ENCODE measurements around the gene GYS2.
"Not testable (repeated sequence)": the region's sequence is repeated elsewhere in the genome, so short reads cannot be mapped to it uniquely, and the experiment has no call there.

Gene GYS2

GRCh38 chr12:21600196-21600595 lies 4.5 kb downstream of the GYS2 start:
- no peak for DNase-seq

- no peak for DNase-seq
These were observed 5.3 kb downstream of the GYS2 start for GRCh38 chr12:21599143-21599999.

DNA sequence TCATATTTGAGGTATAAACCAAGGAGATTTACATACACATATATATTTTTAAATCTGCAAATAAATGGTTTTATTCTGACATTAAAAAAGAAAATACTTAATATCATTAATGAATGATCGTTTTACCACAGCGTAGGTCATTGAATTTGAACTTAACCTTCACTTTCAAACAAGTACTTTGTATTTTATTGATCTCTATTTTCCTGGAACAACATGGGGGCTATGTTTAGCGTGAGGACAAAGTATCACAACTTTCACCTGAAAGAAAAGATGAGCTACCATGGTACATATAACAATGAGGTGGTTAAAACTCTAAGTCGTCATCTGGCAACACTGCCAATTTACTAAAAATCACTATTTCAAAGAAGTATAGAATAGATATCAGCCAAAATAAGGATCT lies 6.0 kb downstream of the GYS2 start:
- DNase-seq = no peak

DNA sequence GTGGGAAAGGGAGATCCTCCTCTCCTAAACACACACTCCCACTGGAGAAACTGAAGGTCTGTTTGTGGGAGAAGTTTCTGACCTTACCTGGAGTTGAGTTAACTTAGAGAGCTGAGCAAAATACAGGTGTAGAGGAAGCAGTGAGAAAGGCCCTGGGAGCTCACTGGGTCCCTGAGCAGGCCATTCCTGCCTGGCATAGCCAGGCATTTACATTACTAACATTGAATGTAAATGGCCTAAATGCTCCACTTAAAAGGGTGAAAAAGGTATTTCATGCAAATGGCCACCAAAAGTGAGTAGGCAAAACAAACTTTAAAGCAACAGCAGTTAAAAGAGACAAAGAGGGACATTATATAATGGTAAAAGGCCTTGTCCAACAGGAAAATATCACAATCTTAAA lies 9.3 kb downstream of the GYS2 start:
- not testable (repeated sequence) for DNase-seq

DNA sequence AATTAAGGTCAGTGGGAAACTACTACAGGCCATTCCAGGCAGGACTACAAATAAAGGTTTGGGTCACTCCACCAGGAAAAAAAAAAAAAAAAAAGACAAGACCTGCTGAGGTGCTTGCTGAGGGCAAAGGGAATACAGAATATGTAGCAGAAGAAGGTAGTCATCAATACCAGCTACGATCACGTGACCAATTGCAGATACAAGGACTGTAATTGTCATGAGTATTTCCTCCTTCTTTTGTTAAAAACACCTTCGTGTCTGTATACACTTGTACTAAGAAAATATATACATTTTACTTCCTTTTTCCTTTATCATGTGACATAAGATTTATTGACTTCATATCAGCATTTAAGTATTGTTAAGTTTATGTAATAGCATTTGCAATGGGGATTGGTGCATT lies 19.2 kb downstream of the GYS2 start:
- no peak for DNase-seq

DNA sequence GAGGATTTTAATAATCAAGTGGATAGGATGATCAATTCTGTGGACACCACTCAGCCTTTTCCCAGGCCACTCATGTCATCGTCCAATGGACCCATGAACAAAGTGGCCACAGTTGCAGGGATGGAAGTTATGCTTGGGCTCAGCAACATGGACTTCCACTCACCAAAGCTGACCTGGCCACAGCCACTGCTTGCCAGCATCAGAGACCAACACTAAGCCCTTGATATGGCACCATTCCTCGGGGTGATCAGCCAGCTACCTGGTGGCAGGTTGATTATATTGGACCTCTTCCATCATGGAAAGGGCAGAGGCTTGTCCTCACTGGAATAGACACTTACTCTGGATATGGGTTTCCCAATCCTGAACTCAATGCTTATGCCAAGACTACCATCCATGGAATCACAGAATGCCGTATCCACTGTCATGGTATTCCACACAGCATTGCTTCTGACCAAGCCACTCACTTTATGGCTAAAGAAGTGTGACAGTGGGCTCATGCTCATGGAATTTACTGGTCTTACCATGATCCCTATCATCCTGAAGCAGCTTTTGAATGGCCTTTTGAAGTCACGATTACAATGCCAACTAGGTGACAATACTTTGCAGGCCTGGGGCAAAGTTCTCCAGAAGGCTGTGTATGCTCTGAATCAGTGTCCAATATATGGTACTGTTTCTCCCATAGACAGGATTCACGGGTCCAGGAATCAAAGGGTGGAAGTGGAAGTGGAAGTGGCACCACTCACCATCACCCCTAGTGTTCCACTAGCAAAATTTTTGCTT lies 20.1 kb downstream of the GYS2 start:
- DNase-seq = not testable (repeated sequence)

DNA sequence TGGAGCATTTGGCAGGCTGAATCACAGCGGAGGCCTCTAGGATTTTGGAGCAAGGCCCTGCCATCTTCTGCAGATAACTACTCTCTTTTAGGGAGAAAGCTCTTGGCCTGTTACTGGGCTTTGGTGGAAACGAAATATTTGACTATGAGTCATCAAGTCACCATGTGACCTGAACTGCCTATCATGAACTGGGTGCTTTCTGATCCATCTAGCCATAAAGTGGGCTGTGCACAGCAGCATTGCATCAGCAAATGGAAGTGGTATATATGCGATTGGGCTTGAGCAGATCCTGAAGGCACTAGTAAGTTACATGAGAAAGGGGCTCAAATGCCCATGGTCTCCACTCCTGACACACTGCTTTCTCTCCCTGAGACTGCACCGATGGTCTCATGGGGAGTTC lies 21.1 kb downstream of the GYS2 start:
- no peak for DNase-seq

DNA sequence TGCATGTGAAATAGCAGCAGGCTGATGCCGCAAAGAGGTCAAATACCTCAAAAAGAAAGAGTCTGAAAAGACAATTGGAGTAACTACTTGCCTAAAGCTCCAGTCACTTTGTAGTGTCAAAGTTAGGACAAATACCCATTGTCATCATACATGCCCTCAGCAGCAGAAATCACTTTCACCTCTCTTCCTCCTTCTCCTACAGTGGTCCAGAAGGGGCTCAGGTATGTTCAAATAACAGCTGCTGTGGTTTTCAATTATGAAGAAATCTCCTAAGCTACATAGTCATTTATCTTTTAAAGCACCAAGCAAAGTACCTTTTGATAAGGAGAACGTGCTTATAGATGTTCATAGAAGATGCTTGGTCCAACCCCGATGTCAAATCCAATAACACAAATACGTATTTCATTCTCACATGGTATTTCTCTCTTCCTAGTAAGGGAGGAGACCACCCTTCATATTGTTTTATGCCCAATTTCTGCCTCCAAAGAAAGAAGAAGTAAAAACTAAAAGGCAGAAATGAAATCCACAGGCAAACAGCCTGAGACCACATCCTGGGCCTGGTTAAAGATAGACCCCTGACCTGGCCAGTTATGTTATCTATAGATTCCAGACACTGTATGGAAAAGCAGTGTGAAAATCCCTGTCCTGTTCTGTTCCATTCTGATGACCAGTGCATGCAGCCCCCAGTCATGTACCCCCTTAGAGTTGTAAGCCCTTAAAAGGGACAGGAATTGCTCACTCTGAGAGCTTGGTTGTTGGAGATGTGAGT lies 23.7 kb downstream of the GYS2 start:
- DNase-seq = no peak

DNA sequence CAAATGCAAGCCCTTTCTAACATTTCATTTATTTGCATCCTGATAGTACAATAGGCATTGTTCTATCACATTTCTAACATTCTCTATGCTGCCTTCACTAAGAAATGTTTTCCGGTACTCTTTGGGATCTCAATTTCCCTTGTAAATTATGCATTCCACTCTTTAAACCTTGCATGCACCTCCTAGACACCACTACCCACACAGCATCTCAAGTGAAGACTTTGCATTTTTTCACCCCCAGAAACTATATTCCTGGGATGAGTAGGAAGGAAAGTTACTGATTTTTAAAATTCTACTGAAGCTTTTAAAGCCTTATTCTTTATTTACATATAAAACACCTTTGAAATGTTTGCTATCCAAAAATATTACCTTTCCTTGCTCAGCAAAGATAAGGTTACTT lies 27.1 kb downstream of the GYS2 start:
- no peak for DNase-seq

- DNase-seq = no peak
These were observed 28.2 kb downstream of the GYS2 start for GRCh38 chr12:21576431-21576830.

- no peak for DNase-seq
These were observed 30.8 kb downstream of the GYS2 start for GRCh38 chr12:21573733-21574358.

- DNase-seq = no peak
These were observed 33.6 kb downstream of the GYS2 start for GRCh38 chr12:21571046-21571445.

DNA sequence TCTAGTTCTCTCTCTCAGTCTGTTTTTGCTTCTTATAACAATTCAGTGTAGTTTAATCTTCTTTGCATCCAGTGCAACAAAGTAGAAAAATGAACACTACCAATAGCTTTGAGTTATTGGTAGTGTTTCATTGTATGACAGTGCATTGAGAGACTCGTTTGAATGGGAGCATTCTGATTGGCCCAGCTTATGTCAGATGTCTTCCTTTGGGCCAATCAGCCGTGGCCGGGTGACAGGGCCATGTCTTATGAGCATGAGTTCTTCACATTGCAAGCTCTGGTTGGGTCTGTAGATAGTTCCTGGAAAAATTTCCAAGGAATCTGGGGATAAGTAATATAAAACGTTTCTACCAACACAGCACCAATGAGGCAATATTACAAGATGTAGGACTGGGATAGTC lies 36.5 kb downstream of the GYS2 start:
- no peak for DNase-seq

DNA sequence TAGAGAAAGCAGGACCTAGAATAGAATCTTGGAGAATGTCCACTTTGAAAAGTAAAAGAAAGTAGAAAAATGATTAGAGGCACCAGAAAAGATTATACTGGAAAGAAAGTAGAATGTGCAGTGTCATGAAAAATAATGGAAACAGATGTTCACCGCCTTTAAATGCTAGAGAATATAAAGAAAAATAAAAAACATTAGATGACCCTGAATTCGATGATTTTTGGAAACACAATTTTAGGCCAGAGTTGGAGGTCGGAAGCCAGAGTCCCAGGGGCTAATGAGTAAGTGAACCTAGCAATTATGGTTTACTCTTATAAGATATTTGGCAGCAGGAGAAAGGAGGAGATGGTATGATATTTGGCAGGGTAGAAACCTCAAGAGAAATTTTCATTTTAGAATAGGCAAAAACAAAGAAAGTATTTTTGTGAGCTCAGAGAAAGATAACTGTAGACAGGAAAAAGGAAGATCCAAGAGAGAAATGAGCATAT lies 37.7 kb downstream of the GYS2 start:
- no peak for DNase-seq

- no peak for DNase-seq
These were observed 38.3 kb downstream of the GYS2 start for GRCh38 chr12:21566223-21566906.

GRCh38 chr12:21562859-21563258 lies 41.8 kb downstream of the GYS2 start:
- DNase-seq = no peak

GRCh38 chr12:21561158-21561557 lies 43.5 kb downstream of the GYS2 start:
- DNase-seq = no peak

GRCh38 chr12:21559855-21560569 lies 44.6 kb downstream of the GYS2 start:
- DNase-seq = no peak

DNA sequence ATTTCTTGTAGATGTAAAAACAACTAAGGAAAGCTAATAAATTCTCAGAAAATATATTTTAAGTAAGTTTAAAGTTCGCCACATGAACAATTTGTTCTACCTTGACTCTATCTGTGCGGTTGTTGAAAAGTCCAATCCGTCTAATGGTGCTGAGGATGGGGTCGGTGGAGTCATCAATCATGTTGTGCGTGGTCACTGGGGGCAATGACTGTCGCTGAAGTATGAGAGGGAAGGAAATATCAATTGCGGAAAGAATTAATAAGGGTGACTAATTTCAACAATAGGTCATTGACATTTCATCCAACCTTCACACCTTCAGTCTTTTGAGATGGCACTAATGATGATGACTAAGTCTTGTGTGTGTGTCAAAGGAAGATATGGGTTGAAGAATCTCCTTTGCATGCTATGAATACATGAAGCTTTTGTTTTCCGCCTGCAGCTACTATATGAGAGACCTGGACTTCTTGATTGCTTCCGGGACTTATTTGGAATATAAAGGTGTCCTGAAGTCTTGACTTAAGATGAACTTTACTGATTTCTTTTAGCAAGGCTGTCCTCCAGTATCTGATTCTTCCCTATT lies 46.5 kb downstream of the GYS2 start:
- DNase-seq = no peak

DNA sequence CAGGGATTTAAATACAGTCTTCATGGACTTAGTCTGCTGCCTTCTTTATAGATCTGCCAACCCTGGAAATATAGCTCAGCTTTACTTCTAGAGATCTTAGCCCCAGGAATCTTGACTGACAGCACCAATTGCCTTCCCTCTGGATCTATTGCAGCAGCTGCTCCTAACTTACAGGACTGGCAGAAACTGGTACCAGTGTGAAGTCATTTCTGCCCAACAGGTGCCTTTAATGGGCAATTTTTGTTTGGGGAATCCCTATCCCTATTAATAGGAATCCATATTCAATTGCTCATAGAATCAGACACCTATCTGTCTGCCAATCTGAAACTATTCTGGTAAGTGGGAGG lies 51.3 kb downstream of the GYS2 start:
- no peak for DNase-seq
